ENCODE results near the gene MAPKAP1. TPM values are rescaled to one million over a fixed set of nuclear protein-coding genes. Genes with fewer than 3 reads are reported as not detected.

The MAPKAP1 gene
- total RNA-seq, 1 donor from 2014 or later = 96.2 TPM

- DNase-seq (ENCODE audit: low spot score) = no peak
- intact Hi-C loops (cut with DNase I) = no loop called here
Observed at GRCh38 chr9:125682340-125682739, 24.7 kb downstream of the MAPKAP1 start.

DNA sequence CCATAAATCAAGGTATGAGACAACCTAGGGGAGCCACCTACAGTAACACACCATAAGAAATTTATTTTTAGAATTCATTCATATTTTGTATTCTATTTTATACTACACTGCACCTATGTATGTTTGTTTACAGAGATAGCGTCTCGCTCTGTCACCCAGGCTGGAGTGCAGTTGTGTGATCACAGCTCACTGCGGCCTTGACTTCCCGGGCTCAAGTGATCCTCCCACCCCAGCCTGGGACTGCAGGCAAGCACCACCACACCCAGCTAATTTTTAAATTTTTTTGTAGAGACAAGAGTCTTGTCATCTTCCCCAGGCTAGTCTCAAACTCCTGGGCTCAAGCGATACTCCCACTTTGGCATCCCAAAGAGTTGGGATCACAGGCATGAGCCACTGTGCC is 25.4 kb downstream of the MAPKAP1 start:
- DNase-seq (ENCODE audit: low spot score) = no peak
- intact Hi-C loops (cut with DNase I) = no loop called here

GRCh38 chr9:125681086-125681622 is 25.9 kb downstream of the MAPKAP1 start:
- DNase-seq (ENCODE audit: low spot score) = no peak
- intact Hi-C loops (cut with DNase I) = no loop called here

- DNase-seq (ENCODE audit: low spot score) = no peak
- intact Hi-C loops (cut with DNase I) = no loop called here
Observed at GRCh38 chr9:125680445-125680844, 26.6 kb downstream of the MAPKAP1 start.

GRCh38 chr9:125679597-125680189 is 27.3 kb downstream of the MAPKAP1 start:
- no peak for DNase-seq (ENCODE audit: low spot score)
- intact Hi-C loops (cut with DNase I) = no loop called here

GRCh38 chr9:125674981-125675973 is 31.7 kb downstream of the MAPKAP1 start:
- intact Hi-C loops (cut with DNase I) = no loop called here

GRCh38 chr9:125672876-125673275 is 34.1 kb downstream of the MAPKAP1 start:
- intact Hi-C loops (cut with DNase I) = no loop called here
- no peak for DNase-seq (ENCODE audit: low spot score)

More at GRCh38 chr9:125674981-125675973, 31.7 kb downstream of the MAPKAP1 start:
- no peak for DNase-seq (ENCODE audit: low spot score)

GRCh38 chr9:125663127-125663526 is 43.9 kb downstream of the MAPKAP1 start:
- intact Hi-C loops (cut with DNase I) = no loop called here
- DNase-seq (ENCODE audit: low spot score) = no peak

GRCh38 chr9:125660557-125660956 is 46.5 kb downstream of the MAPKAP1 start:
- no peak for DNase-seq (ENCODE audit: low spot score)
- intact Hi-C loops (cut with DNase I) = no loop called here

GRCh38 chr9:125659954-125660353 is 47.1 kb downstream of the MAPKAP1 start:
- no peak for DNase-seq (ENCODE audit: low spot score)
- intact Hi-C loops (cut with DNase I) = no loop called here

DNA sequence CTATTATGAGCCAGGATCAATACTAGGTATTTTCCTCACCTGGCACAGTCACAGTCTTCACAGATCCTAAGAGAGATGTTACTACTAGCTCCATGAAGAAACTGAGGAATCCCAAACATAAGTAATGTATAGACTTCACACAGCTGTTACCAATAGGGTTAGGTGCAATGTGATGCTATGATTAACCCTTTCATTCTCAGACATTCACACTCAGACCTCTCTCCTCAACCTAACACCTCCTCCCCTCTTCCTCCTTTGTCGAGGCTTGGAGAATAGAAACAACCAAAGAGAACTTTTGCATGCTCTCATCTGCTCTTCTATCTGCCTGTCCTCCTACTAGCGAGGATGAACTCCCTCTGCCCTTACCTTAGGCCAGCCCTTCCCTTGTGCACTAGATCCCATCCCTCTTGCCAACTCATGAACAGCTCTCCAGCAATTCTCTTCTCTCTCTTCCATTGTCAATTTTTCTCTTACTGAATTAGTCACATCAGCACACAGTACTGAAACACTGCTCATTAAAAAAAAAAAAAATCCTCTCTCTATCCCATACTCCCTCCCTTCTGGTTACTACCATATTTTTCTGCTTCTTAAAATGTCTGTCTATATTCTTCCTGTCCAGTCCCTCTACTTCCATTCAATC is 47.7 kb downstream of the MAPKAP1 start:
- intact Hi-C loops (cut with DNase I) = no loop called here
- no peak for DNase-seq (ENCODE audit: low spot score)

GRCh38 chr9:125656560-125656959 is 50.4 kb downstream of the MAPKAP1 start:
- intact Hi-C loops (cut with DNase I) = no loop called here
- no peak for DNase-seq (ENCODE audit: low spot score)

DNA sequence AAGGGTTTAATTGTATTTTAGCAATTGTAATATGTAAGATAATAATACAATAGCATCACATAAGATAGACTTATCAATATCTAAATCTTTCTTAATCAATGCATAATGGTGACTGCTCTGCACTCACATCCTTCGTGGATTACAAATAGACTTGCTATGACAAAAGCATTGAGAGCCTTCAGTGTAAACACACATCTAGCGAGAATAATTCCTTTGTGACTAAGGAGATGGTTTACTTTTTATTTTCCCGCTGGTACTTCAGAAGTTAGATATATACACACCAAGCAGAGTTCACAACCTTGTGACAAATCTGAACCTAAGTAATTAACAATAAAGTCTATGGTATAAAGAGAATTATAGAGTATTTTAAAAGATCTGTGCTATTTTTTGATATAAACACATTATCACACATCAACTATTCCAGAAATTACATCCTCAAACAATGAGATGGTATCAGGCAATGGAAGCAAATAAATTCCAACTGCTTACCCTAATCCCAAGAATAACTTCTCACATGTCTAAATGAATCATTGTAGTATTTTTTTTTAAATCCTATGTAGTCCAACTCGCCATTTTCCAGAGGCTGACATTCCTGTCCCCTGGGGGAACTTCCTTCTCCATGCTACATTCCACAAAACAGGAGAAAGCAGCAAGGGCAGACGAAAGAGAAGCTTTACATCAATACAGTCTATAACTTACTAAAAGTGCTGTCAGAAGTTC is 51.2 kb downstream of the MAPKAP1 start:
- intact Hi-C loops (cut with DNase I) = no loop called here
- DNase-seq (ENCODE audit: low spot score) = no peak

- DNase-seq (ENCODE audit: low spot score) = no peak
- intact Hi-C loops (cut with DNase I) = no loop called here
Observed at GRCh38 chr9:125655066-125655633, 51.9 kb downstream of the MAPKAP1 start.

DNA sequence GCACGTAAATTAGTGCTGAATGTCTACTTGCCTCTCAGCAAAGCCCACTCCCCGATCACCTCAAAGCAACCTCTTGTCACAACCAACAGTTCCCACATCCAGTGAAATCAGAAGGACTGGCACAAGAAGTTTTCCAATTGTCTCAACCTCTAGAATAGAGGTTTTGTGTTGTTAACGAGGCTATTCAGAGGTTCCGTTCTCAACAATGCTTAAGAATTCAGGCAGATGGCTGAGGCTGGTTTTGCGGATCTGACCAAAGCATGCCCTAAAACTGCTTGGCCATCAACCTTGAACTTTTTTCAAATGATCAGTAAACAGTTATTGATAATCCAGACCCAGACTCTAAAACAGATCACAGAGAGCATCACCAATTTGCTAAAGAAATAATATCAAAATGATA is 52.9 kb downstream of the MAPKAP1 start:
- intact Hi-C loops (cut with DNase I) = no loop called here
- no peak for DNase-seq (ENCODE audit: low spot score)

DNA sequence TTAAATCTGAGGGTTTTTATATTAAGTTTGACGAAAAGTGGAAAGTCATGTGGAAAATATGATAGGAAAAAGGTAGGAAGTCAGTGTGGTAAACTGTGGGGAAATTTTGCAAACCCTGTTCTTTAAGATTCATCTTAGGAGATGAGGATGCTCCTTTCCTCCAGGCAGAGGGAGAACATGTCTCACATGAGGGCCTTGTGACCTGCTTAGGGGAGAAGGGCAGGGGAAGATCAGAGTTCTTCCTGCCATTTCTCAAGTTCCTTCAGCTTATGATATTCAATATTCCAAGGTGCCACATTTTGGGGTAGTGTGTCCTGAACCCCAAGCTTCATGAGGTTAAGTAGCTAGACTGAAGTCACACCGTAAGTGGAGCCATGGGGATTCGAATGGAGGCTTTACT is 53.7 kb downstream of the MAPKAP1 start:
- no peak for DNase-seq (ENCODE audit: low spot score)
- intact Hi-C loops (cut with DNase I) = no loop called here

GRCh38 chr9:125652759-125653158 is 54.2 kb downstream of the MAPKAP1 start:
- no peak for DNase-seq (ENCODE audit: low spot score)
- intact Hi-C loops (cut with DNase I) = no loop called here

- no peak for DNase-seq (ENCODE audit: low spot score)
- intact Hi-C loops (cut with DNase I) = no loop called here
Observed at GRCh38 chr9:125652233-125652594, 54.8 kb downstream of the MAPKAP1 start.

- no peak for DNase-seq (ENCODE audit: low spot score)
- intact Hi-C loops (cut with DNase I) = no loop called here
Observed at GRCh38 chr9:125651576-125652232, 55.3 kb downstream of the MAPKAP1 start.
